Psoas muscle (tissue), 8 donors: ENCODE data around the gene NRBF2. TPM values are rescaled to one million over a fixed set of nuclear protein-coding genes. Genes with fewer than 3 reads are reported as not detected.

Experiments used
- ATAC-seq, 4 donors: fragments of 200-7000 bp; cut with Tn5 transposase; one replicate each; pipeline ENCODE4 v1.9.1; 2020; ENCODE audit warnings: moderate library complexity in 3 of 4, mild to moderate bottlenecking in 2 of 4
- DNase-seq, 2 donors: peaks; one replicate each; pipeline ENCODE4 v3.0.0-alpha.2; 2020
- H3K27ac ChIP-seq: fragments of 200-600 bp; one replicate; pipeline ENCODE4 v1.8.0; 2022
- H3K27me3 ChIP-seq, 3 donors: fragments of 200-600 bp in 1 of 3; one replicate each; pipeline versions ENCODE4 v1.6.1 to v1.8.0; 2013 to 2022; ENCODE audit warnings: low read length in 2 of 3, mild to moderate bottlenecking in 2 of 3, moderate library complexity in 1 of 3; ENCODE audit not compliant: insufficient read depth in 3 of 3
- H3K36me3 ChIP-seq, 2 donors: fragments of 200-600 bp in 1 of 2; one replicate each; pipeline versions ENCODE4 v1.6.1 to v1.8.0; 2013 to 2022; ENCODE audit warnings: low read depth in 1 of 2, mild to moderate bottlenecking in 1 of 2, moderate library complexity in 1 of 2; ENCODE audit not compliant: insufficient read depth in 1 of 2
- H3K4me1 ChIP-seq: fragments of 200-600 bp; one replicate; pipeline ENCODE4 v1.8.0; 2022
- H3K4me3 ChIP-seq: fragments of 200-600 bp; one replicate; pipeline ENCODE4 v1.8.0; 2022; ENCODE audit warnings: mild to moderate bottlenecking
- H3K9me3 ChIP-seq: fragments of 200-600 bp; one replicate; pipeline ENCODE4 v1.8.0; 2022
- WGBS, 3 donors: extraction: QIAGEN DNeasy Blood & Tissue Kit; methylation state at CpG; one replicate each; pipeline versions ENCODE4 v1.1.6 to v1.1.7; 2013; 5-methylcytosine and 5-hydroxymethylcytosine counted together
- intact Hi-C, 2 donors: fragments of 100-400 bp; cut with DNase I; formaldehyde crosslinking; loops; one replicate each; pipeline versions ENCODE4 v1.11.0 to v1.14.2; 2022
- polyA plus RNA-seq, 3 donors: library from polyadenylated mRNA; stranded (reverse); fragments of 200-250 nt; gene quantifications; one replicate each; pipeline ENCODE4 v1.2.3, GENCODE V29; 2013
- total RNA-seq, 4 donors: library from RNA; stranded (reverse); fragmentation: NEBNext Ultra II Directional in 2 of 4; extraction: Animal tissue kit (Norgen Biotek cat#: 25700) in 2 of 4; gene quantifications; one replicate each; pipeline versions ENCODE4 v1.2.1 to v1.2.4, GENCODE V29; 2021 to 2023
- TF ChIP-seq, protein P1 (sequence below): fragments of 200-600 bp; IDR thresholded peaks from one replicate; pipeline ENCODE4 v1.8.0; 2022; ENCODE audit warnings: antibody characterized with exemption
- donor health status: healthy with polysubstance abuse.
- donor health status: DM: no; HTN: no; CAD: no; lungs with moderate emphysema.
- donor health status: Bipolar disorder and iron deficiency.
- donor health status: healthy.
- donor health status: DM: yes; HTN: yes; CAD: no.
- donor health status: DM: no; HTN: no; CAD: no.
- donor health status: DM: no; HTN: no; CAD: no.
- donor health status: DM: yes; HTN: yes; CAD: no.

NRBF2 gene
- total and polyA plus RNA-seq, 7 donors: 17.3 to 85.3 (median 23.4) TPM

DNA sequence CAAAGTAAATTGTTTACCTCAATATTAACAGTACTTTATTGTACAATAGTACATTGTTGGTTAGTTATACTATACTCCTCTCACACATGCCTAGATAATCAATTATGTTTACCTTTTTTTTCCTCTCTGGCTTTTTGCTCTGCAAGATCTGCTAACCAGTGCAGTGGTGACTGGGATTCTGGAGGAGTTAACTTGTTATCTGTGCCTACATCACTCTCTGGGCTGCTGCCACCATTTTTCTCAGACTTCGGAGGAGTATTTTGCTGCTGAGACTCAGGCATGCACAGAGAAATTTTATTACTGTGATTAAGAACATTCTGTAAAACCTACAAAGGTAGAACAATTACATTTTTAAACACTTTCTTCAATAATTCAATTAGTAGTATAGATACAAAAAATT lies 59.7 kb downstream of the NRBF2 start:
- no peak for ATAC-seq
- Histone ChIP-seq H3K27ac (no peak overlapping the region), H3K9me3 (no peaks in the 10 kb centered on the region), H3K27me3 (no peaks in the 10 kb centered on the region), H3K4me3 (no peak overlapping the region), H3K36me3 (peaks cover 8 to 99% of the 10 kb centered on the region in 2 donors), H3K4me1 (no peaks in the 10 kb centered on the region)
- 53 to 72% (median 55%) methylated on average over 1 of the region's 1 CpG for WGBS, 3 donors
- no peak for DNase-seq
- TF ChIP-seq, protein P1, sequence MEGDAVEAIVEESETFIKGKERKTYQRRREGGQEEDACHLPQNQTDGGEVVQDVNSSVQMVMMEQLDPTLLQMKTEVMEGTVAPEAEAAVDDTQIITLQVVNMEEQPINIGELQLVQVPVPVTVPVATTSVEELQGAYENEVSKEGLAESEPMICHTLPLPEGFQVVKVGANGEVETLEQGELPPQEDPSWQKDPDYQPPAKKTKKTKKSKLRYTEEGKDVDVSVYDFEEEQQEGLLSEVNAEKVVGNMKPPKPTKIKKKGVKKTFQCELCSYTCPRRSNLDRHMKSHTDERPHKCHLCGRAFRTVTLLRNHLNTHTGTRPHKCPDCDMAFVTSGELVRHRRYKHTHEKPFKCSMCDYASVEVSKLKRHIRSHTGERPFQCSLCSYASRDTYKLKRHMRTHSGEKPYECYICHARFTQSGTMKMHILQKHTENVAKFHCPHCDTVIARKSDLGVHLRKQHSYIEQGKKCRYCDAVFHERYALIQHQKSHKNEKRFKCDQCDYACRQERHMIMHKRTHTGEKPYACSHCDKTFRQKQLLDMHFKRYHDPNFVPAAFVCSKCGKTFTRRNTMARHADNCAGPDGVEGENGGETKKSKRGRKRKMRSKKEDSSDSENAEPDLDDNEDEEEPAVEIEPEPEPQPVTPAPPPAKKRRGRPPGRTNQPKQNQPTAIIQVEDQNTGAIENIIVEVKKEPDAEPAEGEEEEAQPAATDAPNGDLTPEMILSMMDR: no peak
- intact Hi-C loops: no loop called here

DNA sequence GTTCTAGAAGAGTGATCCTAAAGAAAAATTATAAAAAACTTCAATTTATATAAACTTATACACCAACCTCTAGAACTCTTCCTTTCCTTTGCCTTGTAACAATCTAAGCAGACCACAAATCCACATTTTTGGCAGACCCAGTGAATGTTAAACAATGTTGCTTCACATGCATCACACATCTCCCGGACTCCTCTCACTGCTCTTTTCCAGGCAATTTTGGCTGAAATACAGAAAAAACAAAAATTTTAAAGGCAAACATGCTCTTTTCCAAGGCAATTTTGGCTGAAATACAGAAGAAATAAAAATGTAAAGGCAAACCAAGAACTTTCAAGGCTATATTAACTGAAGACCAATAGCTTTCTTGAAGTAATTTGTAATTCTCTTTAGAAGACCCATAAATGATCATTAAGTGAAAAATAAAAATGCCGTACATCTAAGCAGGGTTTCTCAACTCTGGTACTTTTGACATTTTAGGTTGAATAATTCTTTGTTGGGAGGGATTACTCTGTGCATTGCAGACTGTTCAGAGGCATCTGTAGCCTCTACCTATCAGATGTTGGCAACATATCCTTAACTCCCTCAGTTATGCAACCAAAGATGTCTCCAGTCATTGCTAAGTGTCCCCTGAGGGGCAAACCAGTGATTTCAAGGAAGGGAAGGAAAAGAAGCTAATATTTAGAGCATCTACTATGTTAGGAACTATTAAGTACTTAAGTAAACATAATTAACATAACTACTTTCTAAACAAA lies 64.4 kb downstream of the NRBF2 start:
- Histone ChIP-seq H3K9me3 (no peaks in the 10 kb centered on the region), H3K36me3 (peaks cover 6 to 93% of the 10 kb centered on the region in 2 donors), H3K27me3 (no peaks in the 10 kb centered on the region), H3K4me3 (no peak overlapping the region), H3K27ac (no peak overlapping the region), H3K4me1 (peaks cover 3% of the 10 kb centered on the region)
- intact Hi-C loops: no loop called here
- DNase-seq (no peak), ATAC-seq (no peak)
- WGBS, 3 donors: 70 to 83% (median 81%) methylated on average over 2 of the region's 2 CpGs
- TF ChIP-seq, protein P1: no peak

DNA sequence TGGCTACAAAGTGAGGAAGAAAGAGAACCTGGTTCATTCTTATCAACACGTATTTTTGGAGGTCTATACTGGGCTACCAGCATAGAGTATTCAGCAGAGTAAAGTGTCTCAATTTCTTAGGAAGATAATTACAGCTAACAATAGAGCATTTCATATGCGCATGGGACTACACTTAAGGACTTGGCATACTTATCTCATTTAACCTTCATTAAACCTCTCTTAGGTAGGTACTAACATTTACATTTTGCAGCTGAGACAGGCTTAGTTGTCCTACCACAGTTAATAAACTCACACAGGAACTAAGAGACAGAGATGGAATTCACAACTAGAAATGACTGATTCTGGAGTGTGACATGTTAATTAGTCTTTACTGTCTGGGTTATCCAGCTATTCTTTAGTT lies 66.6 kb downstream of the NRBF2 start:
- peaks cover 2 to 80% of the 10 kb centered on the region in 2 donors for H3K36me3 ChIP-seq

DNA sequence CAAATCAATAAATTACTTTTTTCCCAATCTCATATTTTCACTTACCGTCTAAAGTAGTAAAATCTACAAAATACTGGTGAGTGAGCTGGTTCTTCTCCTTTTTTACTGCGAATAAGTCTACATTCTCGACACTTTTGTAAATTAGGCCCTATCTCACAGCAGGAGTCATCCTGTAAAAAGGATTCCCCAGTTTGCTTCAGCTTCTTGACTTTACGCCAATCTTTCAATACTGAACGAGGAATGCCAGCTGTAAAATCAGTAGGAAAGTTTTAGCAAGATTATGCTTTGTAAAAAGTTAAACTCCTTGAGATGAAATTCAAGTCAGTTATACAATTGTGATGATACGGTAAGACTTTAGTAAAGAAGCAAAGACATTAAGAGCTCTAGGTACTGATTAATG lies 67.3 kb downstream of the NRBF2 start:
- no peak overlapping the region for H3K27ac ChIP-seq
- no peak for DNase-seq
- 57 to 64% (median 59%) methylated on average over 6 of the region's 6 CpGs for whole genome bisulfite sequencing, 3 donors
- intact Hi-C loops: no loop called here
- H3K4me3 ChIP-seq: no peak overlapping the region
- H3K36me3 ChIP-seq: peaks cover 0 to 80% of the 10 kb centered on the region in 2 donors
- no peaks in the 10 kb centered on the region for H3K9me3 ChIP-seq
- no peaks in the 10 kb centered on the region for H3K27me3 ChIP-seq
- peaks cover 8% of the 10 kb centered on the region for H3K4me1 ChIP-seq
- TF ChIP-seq, protein P1: no peak
- ATAC-seq: no peak

More for the DNA sequence above, 66.6 kb downstream of the NRBF2 start:
- ATAC-seq: no peak
- H3K4me1 ChIP-seq: peaks cover 8% of the 10 kb centered on the region
- WGBS, 3 donors: 93 to 99% (median 95%) methylated on average over 2 of the region's 2 CpGs
- TF ChIP-seq, protein P1: no peak
- intact Hi-C loops: no loop called here
- no peaks in the 10 kb centered on the region for H3K27me3 ChIP-seq
- H3K27ac ChIP-seq: no peak overlapping the region
- H3K4me3 ChIP-seq: no peak overlapping the region
- no peaks in the 10 kb centered on the region for H3K9me3 ChIP-seq
- no peak for DNase-seq

DNA sequence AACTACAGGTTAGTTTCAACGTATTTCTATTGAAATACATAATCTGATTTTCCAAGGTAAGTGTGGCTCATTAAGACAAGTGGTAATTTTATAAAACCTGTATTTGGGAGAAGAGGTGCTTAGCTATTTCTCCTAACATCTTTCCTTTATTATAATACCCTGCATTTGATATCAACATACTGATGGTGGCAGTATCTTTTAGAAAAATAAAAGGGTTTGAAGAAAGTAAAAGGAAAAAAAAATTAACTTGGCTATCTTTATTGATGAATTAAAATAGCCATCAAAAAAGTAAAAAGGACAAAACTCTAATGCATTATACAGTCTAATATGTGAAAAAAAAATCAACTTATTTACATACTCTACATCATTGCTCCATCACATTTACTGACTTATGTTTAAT lies 68.0 kb downstream of the NRBF2 start:
- Histone ChIP-seq H3K9me3 (no peaks in the 10 kb centered on the region), H3K27ac (no peak overlapping the region), H3K36me3 (peaks cover 0 to 80% of the 10 kb centered on the region in 2 donors), H3K4me1 (peaks cover 8% of the 10 kb centered on the region), H3K4me3 (no peak overlapping the region), H3K27me3 (no peaks in the 10 kb centered on the region)
- intact Hi-C loops: no loop called here
- WGBS, 3 donors: 0 to 5% (median 0%) methylated on average over 1 of the region's 1 CpG
- TF ChIP-seq, protein P1: peak; percentile 4
- DNase-seq: no peak
- ATAC-seq: no peak
